ENCODE results near the gene DNAJB12.

The DNAJB12 gene

DNA sequence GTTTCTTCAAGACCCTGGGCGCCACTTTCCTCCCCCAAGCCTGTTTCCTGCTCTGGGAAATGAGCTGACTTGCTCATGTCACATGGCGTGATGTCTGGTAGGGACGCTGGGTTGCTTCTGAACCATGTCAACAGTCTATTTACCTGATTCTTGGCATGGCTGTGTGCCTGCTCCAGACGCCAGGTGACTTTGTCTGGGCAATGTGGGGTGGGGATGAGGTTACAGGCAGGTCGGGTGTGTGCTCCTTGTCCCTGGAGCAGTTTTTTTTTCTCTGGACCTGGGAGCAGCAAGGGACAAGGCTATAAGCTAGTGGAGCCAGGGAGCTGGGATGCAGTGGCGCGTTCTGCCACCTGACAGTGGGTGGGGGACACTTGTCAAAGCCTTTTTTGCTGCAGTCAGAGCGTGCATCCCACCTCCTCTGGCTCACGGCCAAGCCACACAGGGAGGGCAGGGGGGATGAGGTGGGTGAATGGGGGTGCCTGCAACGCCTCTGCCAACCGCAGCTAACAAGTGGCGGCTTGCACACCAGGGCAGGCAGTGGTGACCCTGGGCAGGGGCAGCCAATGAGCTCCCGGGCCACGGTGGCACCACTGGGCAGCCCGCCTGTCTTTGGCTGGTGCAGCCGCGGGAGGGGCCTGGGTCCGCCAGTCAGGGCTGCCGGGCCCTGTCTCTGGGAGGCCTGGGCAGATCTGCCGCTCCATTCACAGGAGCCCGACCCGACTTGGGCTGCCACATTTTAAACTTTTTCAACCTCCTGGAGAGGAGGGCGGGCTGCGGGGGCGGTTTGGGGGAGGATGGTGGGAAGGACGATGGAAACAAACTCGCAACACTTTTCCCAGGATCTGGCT is 22.9 kb downstream of the DNAJB12 start:
- Histone ChIP-seq H3K18ac (ENCODE audit: low read length) (peak overlapping the region; percentile 48), H3K23ac (ENCODE audit: low read length) (no peak overlapping the region), H3K27me3 (ENCODE audit: insufficient read depth, low read length) (no peaks in the 10 kb centered on the region), H3K9ac (ENCODE audit: low read length) (no peak overlapping the region), H3K4me1 (ENCODE audit: control insufficient read depth in 1 of 2, insufficient read depth in 2 of 2, low read length in 2 of 2) (peaks cover 16 to 23% of the 10 kb centered on the region in 2 experiments), H2AFZ (ENCODE audit: insufficient read depth, low read length, poor library complexity) (no peak overlapping the region), H2BK120ac (ENCODE audit: insufficient read depth, low read length, poor library complexity) (no peak overlapping the region), H2BK12ac (ENCODE audit: low read length) (peak overlapping the region; percentile 78), H3K4ac (ENCODE audit: low read depth, low read length) (no peak overlapping the region), H3K4me3 (ENCODE audit: low read depth, low read length) (no peak overlapping the region), H4K12ac (ENCODE audit: low read depth, low read length) (no peak overlapping the region), H2AK5ac (ENCODE audit: low read length) (peak overlapping the region; percentile 7), H3K4me2 (ENCODE audit: low read length) (peak overlapping the region; percentile 15), H2BK5ac (ENCODE audit: low read depth, low read length, poor library complexity) (no peak overlapping the region), H4K8ac (ENCODE audit: low read depth, low read length) (peak overlapping the region; percentile 41), H3K14ac (ENCODE audit: low read length) (peak overlapping the region; percentile 21), H3K9me3 (ENCODE audit: insufficient read depth, low read depth, low read length) (no peaks in the 10 kb centered on the region), H3K79me1 (ENCODE audit: low read length) (peaks cover 13% of the 10 kb centered on the region), H3K36me3 (ENCODE audit: control insufficient read depth in 1 of 2, insufficient read depth in 2 of 2, low read length in 2 of 2) (peaks cover 30 to 33% of the 10 kb centered on the region in 2 experiments), H3K27ac (ENCODE audit: low read depth, low read length) (peak overlapping the region; percentile 52), H4K91ac (ENCODE audit: low read depth, low read length) (peak overlapping the region; percentile 80), H3K79me2 (ENCODE audit: control insufficient read depth, insufficient read depth, low read length, poor library complexity) (peaks cover 2% of the 10 kb centered on the region)
- WGBS (ENCODE audit: extremely low coverage, insufficient coverage, insufficient read length): no CpG with 5 or more reads among the region's 27 CpGs
- peak; percentile 34 to 39 for DNase-seq

DNA sequence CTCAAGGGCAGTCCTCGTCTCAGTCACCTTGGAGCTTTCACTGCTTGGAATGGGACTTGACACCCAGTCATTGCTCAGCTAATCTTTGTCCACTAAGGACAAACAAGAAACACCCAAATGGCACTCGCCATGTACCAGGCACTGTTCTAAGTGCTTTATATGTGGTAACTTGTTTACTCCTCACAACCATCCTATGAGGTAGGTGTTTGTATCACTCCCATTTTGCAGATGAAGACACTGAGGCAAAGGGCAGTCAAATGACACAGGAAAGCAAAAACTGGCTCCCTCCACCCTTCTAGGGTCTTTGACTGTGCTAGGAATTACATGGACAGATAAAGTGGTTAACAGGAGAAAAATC is 24.7 kb downstream of the DNAJB12 start:
- Histone ChIP-seq H3K14ac (ENCODE audit: low read length) (no peak overlapping the region), H2BK5ac (ENCODE audit: low read depth, low read length, poor library complexity) (no peak overlapping the region), H2BK120ac (ENCODE audit: insufficient read depth, low read length, poor library complexity) (no peak overlapping the region), H3K9ac (ENCODE audit: low read length) (no peak overlapping the region), H4K12ac (ENCODE audit: low read depth, low read length) (no peak overlapping the region), H3K4me1 (ENCODE audit: control insufficient read depth in 1 of 2, insufficient read depth in 2 of 2, low read length in 2 of 2) (peaks cover 21 to 29% of the 10 kb centered on the region in 2 experiments), H3K4ac (ENCODE audit: low read depth, low read length) (no peak overlapping the region), H2AFZ (ENCODE audit: insufficient read depth, low read length, poor library complexity) (no peak overlapping the region), H3K4me3 (ENCODE audit: low read depth, low read length) (no peak overlapping the region), H3K23ac (ENCODE audit: low read length) (no peak overlapping the region), H3K79me2 (ENCODE audit: control insufficient read depth, insufficient read depth, low read length, poor library complexity) (peaks cover 2% of the 10 kb centered on the region), H3K27me3 (ENCODE audit: insufficient read depth, low read length) (no peaks in the 10 kb centered on the region), H3K18ac (ENCODE audit: low read length) (no peak overlapping the region), H3K9me3 (ENCODE audit: insufficient read depth, low read depth, low read length) (no peaks in the 10 kb centered on the region), H2AK5ac (ENCODE audit: low read length) (no peak overlapping the region), H3K27ac (ENCODE audit: low read depth, low read length) (no peak overlapping the region), H3K79me1 (ENCODE audit: low read length) (peaks cover 19% of the 10 kb centered on the region), H3K36me3 (ENCODE audit: control insufficient read depth in 1 of 2, insufficient read depth in 2 of 2, low read length in 2 of 2) (peaks cover 13 to 15% of the 10 kb centered on the region in 2 experiments), H2BK12ac (ENCODE audit: low read length) (no peak overlapping the region), H4K8ac (ENCODE audit: low read depth, low read length) (no peak overlapping the region), H4K91ac (ENCODE audit: low read depth, low read length) (peak overlapping the region; percentile 6), H3K4me2 (ENCODE audit: low read length) (no peak overlapping the region)
- WGBS (ENCODE audit: extremely low coverage, insufficient coverage, insufficient read length): no CpG with 5 or more reads among the region's 2 CpGs
- no peak for DNase-seq

DNA sequence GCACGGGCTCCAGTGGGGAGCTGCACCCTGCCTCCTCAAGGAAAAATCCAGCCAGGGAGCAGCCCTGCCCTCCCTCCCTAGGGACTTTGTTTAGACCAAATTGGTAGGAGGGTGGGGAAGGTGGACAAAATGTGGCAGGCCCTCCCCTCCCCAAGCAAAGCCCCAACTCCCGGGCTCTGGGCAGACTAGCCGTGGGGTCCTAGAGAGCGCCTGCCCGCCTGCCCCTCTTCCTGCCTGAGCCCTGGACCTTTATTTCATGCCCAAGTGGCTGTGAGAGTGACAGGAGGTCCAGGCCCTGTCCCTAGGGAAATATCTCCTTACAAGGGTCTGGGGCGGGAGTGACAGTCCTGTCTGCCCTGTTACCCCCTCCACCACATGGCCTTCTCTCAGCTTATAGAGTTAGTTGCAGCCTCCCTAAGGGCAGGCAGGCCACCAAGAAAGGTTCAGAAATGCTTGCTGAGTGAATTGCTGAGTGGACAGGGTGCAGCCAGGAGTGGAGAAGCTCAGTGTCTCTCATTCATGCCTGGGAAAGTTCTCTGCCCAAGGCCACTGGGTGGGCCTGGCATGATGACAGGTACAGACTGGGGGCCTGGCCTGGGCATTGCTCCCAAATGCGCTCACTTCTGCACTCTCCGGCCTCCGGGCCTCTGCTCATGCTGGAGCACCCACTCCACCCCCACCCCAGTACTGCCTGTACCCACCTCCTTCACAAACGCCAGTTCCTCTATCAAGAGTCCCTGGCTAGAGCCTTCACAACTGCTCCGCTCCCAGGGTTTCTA is 25.2 kb downstream of the DNAJB12 start:
- Histone ChIP-seq H3K4me2 (ENCODE audit: low read length) (no peak overlapping the region), H2BK12ac (ENCODE audit: low read length) (peak overlapping the region; percentile 20), H3K9me3 (ENCODE audit: insufficient read depth, low read depth, low read length) (no peaks in the 10 kb centered on the region), H3K27ac (ENCODE audit: low read depth, low read length) (no peak overlapping the region), H3K27me3 (ENCODE audit: insufficient read depth, low read length) (no peaks in the 10 kb centered on the region), H2BK120ac (ENCODE audit: insufficient read depth, low read length, poor library complexity) (no peak overlapping the region), H4K91ac (ENCODE audit: low read depth, low read length) (peak overlapping the region; percentile 41), H2AK5ac (ENCODE audit: low read length) (no peak overlapping the region), H4K12ac (ENCODE audit: low read depth, low read length) (no peak overlapping the region), H3K4me3 (ENCODE audit: low read depth, low read length) (no peak overlapping the region), H3K79me2 (ENCODE audit: control insufficient read depth, insufficient read depth, low read length, poor library complexity) (peaks cover 2% of the 10 kb centered on the region), H3K4me1 (ENCODE audit: control insufficient read depth in 1 of 2, insufficient read depth in 2 of 2, low read length in 2 of 2) (peaks cover 23 to 30% of the 10 kb centered on the region in 2 experiments), H4K8ac (ENCODE audit: low read depth, low read length) (no peak overlapping the region), H3K36me3 (ENCODE audit: control insufficient read depth in 1 of 2, insufficient read depth in 2 of 2, low read length in 2 of 2) (peaks cover 7 to 10% of the 10 kb centered on the region in 2 experiments), H3K79me1 (ENCODE audit: low read length) (peaks cover 20% of the 10 kb centered on the region), H3K4ac (ENCODE audit: low read depth, low read length) (no peak overlapping the region), H2AFZ (ENCODE audit: insufficient read depth, low read length, poor library complexity) (no peak overlapping the region), H3K18ac (ENCODE audit: low read length) (no peak overlapping the region), H2BK5ac (ENCODE audit: low read depth, low read length, poor library complexity) (no peak overlapping the region), H3K23ac (ENCODE audit: low read length) (no peak overlapping the region), H3K9ac (ENCODE audit: low read length) (peak overlapping the region; percentile 14), H3K14ac (ENCODE audit: low read length) (no peak overlapping the region)
- no CpG with 5 or more reads among the region's 11 CpGs for WGBS (ENCODE audit: extremely low coverage, insufficient coverage, insufficient read length)
- no peak for DNase-seq

DNA sequence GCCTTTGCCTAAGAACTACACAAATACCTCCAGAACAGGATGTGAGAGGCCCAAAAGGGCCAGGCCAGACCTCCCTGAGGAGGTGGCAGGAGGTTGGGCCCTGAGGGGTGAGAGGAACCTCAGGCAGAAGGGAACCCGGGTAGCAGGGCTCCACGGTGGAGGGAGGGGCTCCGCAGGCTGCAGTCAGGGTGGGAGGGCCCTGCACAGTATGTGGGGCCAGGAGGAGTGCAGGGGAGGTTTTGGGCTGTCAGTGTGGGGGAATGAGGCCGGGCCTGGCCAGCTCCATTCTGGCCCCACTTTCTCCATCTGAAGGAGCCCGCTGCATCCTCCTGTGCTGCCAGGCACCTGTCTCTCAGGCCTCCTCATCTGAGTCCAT is 25.9 kb downstream of the DNAJB12 start:
- Histone ChIP-seq H3K36me3 (ENCODE audit: control insufficient read depth in 1 of 2, insufficient read depth in 2 of 2, low read length in 2 of 2) (peaks cover 4 to 6% of the 10 kb centered on the region in 2 experiments), H3K9ac (ENCODE audit: low read length) (no peak overlapping the region), H3K4me1 (ENCODE audit: control insufficient read depth in 1 of 2, insufficient read depth in 2 of 2, low read length in 2 of 2) (peaks cover 23 to 33% of the 10 kb centered on the region in 2 experiments), H4K8ac (ENCODE audit: low read depth, low read length) (no peak overlapping the region), H2BK5ac (ENCODE audit: low read depth, low read length, poor library complexity) (no peak overlapping the region), H4K91ac (ENCODE audit: low read depth, low read length) (peak overlapping the region; percentile 41), H2AK5ac (ENCODE audit: low read length) (no peak overlapping the region), H3K4ac (ENCODE audit: low read depth, low read length) (no peak overlapping the region), H3K23ac (ENCODE audit: low read length) (no peak overlapping the region), H2BK120ac (ENCODE audit: insufficient read depth, low read length, poor library complexity) (no peak overlapping the region), H4K12ac (ENCODE audit: low read depth, low read length) (no peak overlapping the region), H3K14ac (ENCODE audit: low read length) (no peak overlapping the region), H2BK12ac (ENCODE audit: low read length) (peak overlapping the region; percentile 17), H3K9me3 (ENCODE audit: insufficient read depth, low read depth, low read length) (no peaks in the 10 kb centered on the region), H3K27ac (ENCODE audit: low read depth, low read length) (no peak overlapping the region), H3K27me3 (ENCODE audit: insufficient read depth, low read length) (no peaks in the 10 kb centered on the region), H3K79me2 (ENCODE audit: control insufficient read depth, insufficient read depth, low read length, poor library complexity) (peaks cover 2% of the 10 kb centered on the region), H3K18ac (ENCODE audit: low read length) (no peak overlapping the region), H3K4me3 (ENCODE audit: low read depth, low read length) (no peak overlapping the region), H3K79me1 (ENCODE audit: low read length) (peaks cover 23% of the 10 kb centered on the region), H2AFZ (ENCODE audit: insufficient read depth, low read length, poor library complexity) (no peak overlapping the region), H3K4me2 (ENCODE audit: low read length) (no peak overlapping the region)
- DNase-seq: no peak
- no CpG with 5 or more reads among the region's 5 CpGs for WGBS (ENCODE audit: extremely low coverage, insufficient coverage, insufficient read length)

Measured in trophoblast cell (in vitro differentiated cells and primary cell).